HG02763 (cell line): ENCODE measurements around the gene PHB1.

Experiments
- ATAC-seq: cut with Tn5 transposase; IDR thresholded peaks from one replicate; pipeline ENCODE4 v1.9.1; 2021; ENCODE audit warnings: mild to moderate bottlenecking, moderate library complexity; ENCODE audit not compliant: unreplicated experiment

Gene PHB1

DNA sequence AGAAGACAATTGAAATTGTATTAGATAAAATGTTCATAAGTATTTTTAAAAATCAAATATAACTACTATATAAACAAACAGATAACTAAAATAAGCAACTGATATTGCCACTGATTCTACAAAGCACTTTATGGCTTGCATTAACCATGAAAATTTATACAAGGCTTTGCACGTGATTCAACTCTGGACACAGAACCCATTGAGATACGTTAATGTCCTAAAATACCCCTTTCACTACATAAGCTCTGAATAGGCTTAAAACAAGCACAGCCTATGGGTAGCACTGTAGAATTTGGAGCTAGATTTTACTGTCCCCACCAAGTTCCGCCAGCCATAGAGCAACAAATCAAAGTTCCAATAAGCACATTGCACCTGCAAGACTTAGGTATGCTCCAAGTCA is 57.2 kb downstream of the PHB1 start:
- ATAC-seq = no peak

DNA sequence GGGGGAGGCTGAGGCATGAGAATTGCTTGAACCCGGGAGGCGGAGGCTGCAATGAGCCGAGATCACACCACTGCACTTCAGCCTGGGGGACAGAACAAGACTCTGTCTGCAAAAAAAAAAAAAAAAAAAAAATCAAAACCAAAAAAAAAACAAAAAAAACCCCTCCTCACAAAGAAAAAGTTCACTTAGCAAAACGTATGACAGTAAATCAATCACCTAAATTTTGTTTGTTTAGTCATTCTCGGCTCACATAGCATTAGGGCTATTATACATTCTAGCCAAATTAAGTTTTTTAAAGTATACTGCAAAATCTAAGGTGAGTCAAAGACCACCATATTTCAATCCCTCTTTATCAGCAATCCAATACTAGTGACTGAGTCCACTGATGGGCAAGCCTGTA is 58.4 kb downstream of the PHB1 start:
- ATAC-seq = no peak
